ENCODE data around the gene ZDHHC16.

GRCh38 chr10:97474918-97475317 is 28.9 kb downstream of the ZDHHC16 start:
- TF ChIP-seq CTCF (IDR thresholded peaks at IDR 0.05) = no peak
- no peak for TF ChIP-seq POLR2AphosphoS5 (IDR thresholded peaks at IDR 0.05)
- TF ChIP-seq EP300 (IDR thresholded peaks at IDR 0.05) = no peak

Data from upper lobe of left lung (tissue), 4 donors.